ENCODE data around the gene DBR1.

- no peak for TF ChIP-seq EZH2 (optimal IDR thresholded peaks at IDR 0.05; ENCODE audit: low read depth, low read length)
- no peak for TF ChIP-seq CTCF (IDR thresholded peaks at IDR 0.05; ENCODE audit: low read length)
- no peak for TF ChIP-seq EZH2phosphoT487 (IDR thresholded peaks at IDR 0.05; ENCODE audit: low read length)
Measured at GRCh38 chr3:138222942-138223287, 48.2 kb upstream of the DBR1 start.
